ENCODE data around the gene CEP135. TPM values are rescaled to one million over a fixed set of nuclear protein-coding genes. Genes with fewer than 3 reads are reported as not detected.

Gene CEP135
- polyA plus RNA-seq, 1 donor from 2014 or later, result 5.2 TPM

DNA sequence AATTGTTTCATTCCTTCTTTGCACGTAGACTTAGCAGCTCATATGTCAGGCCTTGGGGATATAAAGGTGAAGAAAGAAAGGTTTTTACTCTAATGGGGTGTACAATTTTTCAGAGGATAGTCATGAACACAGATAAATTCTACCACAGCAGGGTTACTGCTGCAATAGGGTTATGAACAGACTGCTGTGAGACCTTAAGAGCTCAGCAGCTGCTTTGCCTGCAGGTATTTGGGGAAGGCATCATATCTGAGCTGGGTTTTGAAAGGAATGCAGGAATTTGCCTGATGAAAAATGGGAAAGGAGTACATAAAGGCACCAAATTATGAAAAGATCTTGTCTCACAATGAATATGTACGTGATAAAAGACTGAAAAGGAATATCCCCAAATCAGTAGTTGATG is 128.9 kb downstream of the CEP135 start:
- Histone ChIP-seq H3K4me2 (ENCODE audit: low read length) (no peak overlapping the region), H3K27ac (ENCODE audit: low read length) (no peak overlapping the region), H3K79me2 (replicated peaks; ENCODE audit: insufficient read depth, low read length) (peaks cover 56% of the 10 kb centered on the region), H3F3A (ENCODE audit: insufficient read depth, low read length, poor library complexity, severe bottlenecking) (no peaks in the 10 kb centered on the region), H3K4me3 (ENCODE audit: low read length) (no peak overlapping the region), H2AFZ (ENCODE audit: low read depth, low read length) (no peak overlapping the region), H3K9me2 (ENCODE audit: insufficient read depth, low read length) (no peaks in the 10 kb centered on the region), H3K36me3 (ENCODE audit: insufficient read depth, low read length) (no peaks in the 10 kb centered on the region), H3K9ac (ENCODE audit: low read length) (no peak overlapping the region), H4K20me1 (ENCODE audit: insufficient read depth) (no peaks in the 10 kb centered on the region), H3K27me3 (ENCODE audit: insufficient read depth, low read depth, low read length) (no peaks in the 10 kb centered on the region), H3K9me3 (ENCODE audit: low read length) (peaks cover 8% of the 10 kb centered on the region)
- TF ChIP-seq POLR2AphosphoS5 (IDR thresholded peaks at IDR 0.05) (no peak), MXI1 (conservative IDR thresholded peaks at IDR 0.05; ENCODE audit: poor library complexity, severe bottlenecking) (no peak), TAF1 (IDR thresholded peaks at IDR 0.05; ENCODE audit: low read depth) (no peak), RAD21 (conservative IDR thresholded peaks at IDR 0.05) (no peak), SMC3 (conservative IDR thresholded peaks at IDR 0.05; ENCODE audit: poor library complexity) (no peak), EZH2 (IDR thresholded peaks at IDR 0.05; ENCODE audit: borderline replicate concordance, insufficient read depth, low read length, poor library complexity, severe bottlenecking) (no peak), EP300 (conservative IDR thresholded peaks at IDR 0.05; ENCODE audit: poor library complexity, severe bottlenecking) (no peak)
- TF ChIP-seq, protein P1, sequence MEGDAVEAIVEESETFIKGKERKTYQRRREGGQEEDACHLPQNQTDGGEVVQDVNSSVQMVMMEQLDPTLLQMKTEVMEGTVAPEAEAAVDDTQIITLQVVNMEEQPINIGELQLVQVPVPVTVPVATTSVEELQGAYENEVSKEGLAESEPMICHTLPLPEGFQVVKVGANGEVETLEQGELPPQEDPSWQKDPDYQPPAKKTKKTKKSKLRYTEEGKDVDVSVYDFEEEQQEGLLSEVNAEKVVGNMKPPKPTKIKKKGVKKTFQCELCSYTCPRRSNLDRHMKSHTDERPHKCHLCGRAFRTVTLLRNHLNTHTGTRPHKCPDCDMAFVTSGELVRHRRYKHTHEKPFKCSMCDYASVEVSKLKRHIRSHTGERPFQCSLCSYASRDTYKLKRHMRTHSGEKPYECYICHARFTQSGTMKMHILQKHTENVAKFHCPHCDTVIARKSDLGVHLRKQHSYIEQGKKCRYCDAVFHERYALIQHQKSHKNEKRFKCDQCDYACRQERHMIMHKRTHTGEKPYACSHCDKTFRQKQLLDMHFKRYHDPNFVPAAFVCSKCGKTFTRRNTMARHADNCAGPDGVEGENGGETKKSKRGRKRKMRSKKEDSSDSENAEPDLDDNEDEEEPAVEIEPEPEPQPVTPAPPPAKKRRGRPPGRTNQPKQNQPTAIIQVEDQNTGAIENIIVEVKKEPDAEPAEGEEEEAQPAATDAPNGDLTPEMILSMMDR (IDR thresholded peaks at IDR 0.05; ENCODE audit: poor library complexity, severe bottlenecking), result no peak
- TF ChIP-seq, protein P2, sequence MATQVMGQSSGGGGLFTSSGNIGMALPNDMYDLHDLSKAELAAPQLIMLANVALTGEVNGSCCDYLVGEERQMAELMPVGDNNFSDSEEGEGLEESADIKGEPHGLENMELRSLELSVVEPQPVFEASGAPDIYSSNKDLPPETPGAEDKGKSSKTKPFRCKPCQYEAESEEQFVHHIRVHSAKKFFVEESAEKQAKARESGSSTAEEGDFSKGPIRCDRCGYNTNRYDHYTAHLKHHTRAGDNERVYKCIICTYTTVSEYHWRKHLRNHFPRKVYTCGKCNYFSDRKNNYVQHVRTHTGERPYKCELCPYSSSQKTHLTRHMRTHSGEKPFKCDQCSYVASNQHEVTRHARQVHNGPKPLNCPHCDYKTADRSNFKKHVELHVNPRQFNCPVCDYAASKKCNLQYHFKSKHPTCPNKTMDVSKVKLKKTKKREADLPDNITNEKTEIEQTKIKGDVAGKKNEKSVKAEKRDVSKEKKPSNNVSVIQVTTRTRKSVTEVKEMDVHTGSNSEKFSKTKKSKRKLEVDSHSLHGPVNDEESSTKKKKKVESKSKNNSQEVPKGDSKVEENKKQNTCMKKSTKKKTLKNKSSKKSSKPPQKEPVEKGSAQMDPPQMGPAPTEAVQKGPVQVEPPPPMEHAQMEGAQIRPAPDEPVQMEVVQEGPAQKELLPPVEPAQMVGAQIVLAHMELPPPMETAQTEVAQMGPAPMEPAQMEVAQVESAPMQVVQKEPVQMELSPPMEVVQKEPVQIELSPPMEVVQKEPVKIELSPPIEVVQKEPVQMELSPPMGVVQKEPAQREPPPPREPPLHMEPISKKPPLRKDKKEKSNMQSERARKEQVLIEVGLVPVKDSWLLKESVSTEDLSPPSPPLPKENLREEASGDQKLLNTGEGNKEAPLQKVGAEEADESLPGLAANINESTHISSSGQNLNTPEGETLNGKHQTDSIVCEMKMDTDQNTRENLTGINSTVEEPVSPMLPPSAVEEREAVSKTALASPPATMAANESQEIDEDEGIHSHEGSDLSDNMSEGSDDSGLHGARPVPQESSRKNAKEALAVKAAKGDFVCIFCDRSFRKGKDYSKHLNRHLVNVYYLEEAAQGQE (IDR thresholded peaks at IDR 0.05; ENCODE audit: borderline replicate concordance), result no peak

DNA sequence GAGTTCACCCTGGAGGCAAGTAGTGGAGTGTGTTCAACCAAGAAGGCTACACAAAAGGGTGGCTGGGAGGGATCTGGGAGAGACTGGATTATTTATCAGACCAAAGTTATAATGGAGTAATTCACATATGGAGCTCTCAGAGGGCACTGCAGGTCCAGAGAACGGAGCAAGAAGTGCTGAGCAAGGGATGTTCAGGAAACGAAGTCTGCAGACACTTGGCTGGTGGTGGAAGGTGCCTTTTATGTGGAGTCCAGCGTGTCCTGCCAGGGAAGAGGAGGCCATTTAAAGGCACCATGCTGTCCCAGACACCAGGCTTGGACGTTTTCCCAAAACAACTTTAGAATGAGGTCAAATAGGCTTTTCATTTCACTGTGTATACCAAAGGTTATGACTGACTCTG is 130.1 kb downstream of the CEP135 start:
- no peak overlapping the region for H3K4me2 ChIP-seq (ENCODE audit: low read length)
- H3K9me2 ChIP-seq (ENCODE audit: insufficient read depth, low read length), result no peaks in the 10 kb centered on the region
- H3K27me3 ChIP-seq (ENCODE audit: insufficient read depth, low read depth, low read length), result no peaks in the 10 kb centered on the region
- no peak overlapping the region for H2AFZ ChIP-seq (ENCODE audit: low read depth, low read length)
- no peak overlapping the region for H3K4me3 ChIP-seq (ENCODE audit: low read length)
- no peaks in the 10 kb centered on the region for H3K36me3 ChIP-seq (ENCODE audit: insufficient read depth, low read length)
- peaks cover 8% of the 10 kb centered on the region for H3K9me3 ChIP-seq (ENCODE audit: low read length)
- H4K20me1 ChIP-seq (ENCODE audit: insufficient read depth), result no peaks in the 10 kb centered on the region
- no peak overlapping the region for H3K27ac ChIP-seq (ENCODE audit: low read length)
- no peak overlapping the region for H3K9ac ChIP-seq (ENCODE audit: low read length)
- TF ChIP-seq POLR2AphosphoS5 (IDR thresholded peaks at IDR 0.05) (no peak), SMC3 (conservative IDR thresholded peaks at IDR 0.05; ENCODE audit: poor library complexity) (no peak), TAF1 (IDR thresholded peaks at IDR 0.05; ENCODE audit: low read depth) (no peak), MXI1 (conservative IDR thresholded peaks at IDR 0.05; ENCODE audit: poor library complexity, severe bottlenecking) (no peak), EZH2 (IDR thresholded peaks at IDR 0.05; ENCODE audit: borderline replicate concordance, insufficient read depth, low read length, poor library complexity, severe bottlenecking) (no peak), RAD21 (conservative IDR thresholded peaks at IDR 0.05) (no peak), EP300 (conservative IDR thresholded peaks at IDR 0.05; ENCODE audit: poor library complexity, severe bottlenecking) (no peak)
- TF ChIP-seq, protein P1 (IDR thresholded peaks at IDR 0.05; ENCODE audit: poor library complexity, severe bottlenecking), result no peak
- TF ChIP-seq, protein P2 (IDR thresholded peaks at IDR 0.05; ENCODE audit: borderline replicate concordance), result no peak
- no peaks in the 10 kb centered on the region for H3F3A ChIP-seq (ENCODE audit: insufficient read depth, low read length, poor library complexity, severe bottlenecking)
- H3K79me2 ChIP-seq (replicated peaks; ENCODE audit: insufficient read depth, low read length), result peaks cover 54% of the 10 kb centered on the region
